HG03280 (cell line): Measurements from ENCODE around the gene EEA1.

Experiments used
- ATAC-seq: cut with Tn5 transposase; IDR thresholded peaks from one replicate; pipeline ENCODE4 v1.9.1; 2021; ENCODE audit warnings: mild to moderate bottlenecking, moderate library complexity; ENCODE audit not compliant: unreplicated experiment

EEA1 gene

DNA sequence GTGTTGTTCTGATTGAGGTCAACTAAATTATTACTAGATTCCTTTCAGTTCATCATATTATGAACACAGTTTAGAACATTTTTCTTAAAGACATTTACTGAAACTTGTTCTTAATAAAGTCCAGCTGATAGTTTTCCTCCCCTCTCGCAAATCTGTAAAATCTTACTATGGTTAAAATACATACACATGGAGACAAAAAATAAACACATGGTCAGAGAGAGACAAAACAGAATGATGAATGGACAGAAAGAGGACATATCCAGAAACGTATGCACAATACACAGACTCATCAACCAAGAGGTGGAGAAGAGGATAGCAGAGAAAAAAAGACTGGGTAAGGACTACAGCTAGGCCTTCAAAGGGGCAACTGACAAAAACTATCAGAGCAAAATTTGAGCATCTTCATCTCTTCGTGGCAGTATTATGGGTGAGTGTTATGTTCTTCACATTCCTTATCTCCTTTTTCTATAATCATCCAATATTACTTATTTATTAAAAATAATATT, 38.4 kb downstream of the EEA1 start:
- no peak for ATAC-seq

GRCh38 chr12:92886131-92886530, 43.0 kb downstream of the EEA1 start:
- no peak for ATAC-seq

DNA sequence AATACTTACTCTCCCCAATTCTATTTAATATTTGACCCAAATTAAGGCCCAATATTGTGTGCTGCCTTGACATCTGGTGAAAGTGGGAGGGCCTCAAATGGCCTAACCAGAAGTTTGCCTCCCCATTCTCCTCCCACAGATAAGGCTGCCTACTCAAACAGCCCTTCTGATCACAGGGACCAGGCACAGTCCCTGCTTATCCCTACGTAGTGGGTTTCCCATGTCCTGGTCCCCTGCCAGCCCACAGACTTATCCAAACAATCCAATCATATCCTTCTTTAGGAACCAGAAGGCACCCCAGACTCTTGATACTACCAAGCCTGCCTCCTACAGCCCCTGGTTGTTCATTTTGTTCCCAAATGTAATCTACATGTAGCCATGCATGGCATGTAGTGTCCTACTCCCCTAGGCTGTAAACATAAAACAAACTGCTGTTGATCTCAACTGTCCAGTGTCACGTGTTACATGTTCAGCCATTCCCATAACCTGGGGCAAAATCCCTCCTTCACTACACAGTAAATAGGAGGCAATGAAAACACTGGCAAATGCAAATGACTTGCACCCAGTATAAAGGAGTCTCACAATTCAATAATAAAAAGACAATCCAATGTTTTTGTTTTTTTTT, 49.3 kb downstream of the EEA1 start:
- no peak for ATAC-seq

- ATAC-seq: no peak
Observed at GRCh38 chr12:92877904-92878303, 51.2 kb downstream of the EEA1 start.

DNA sequence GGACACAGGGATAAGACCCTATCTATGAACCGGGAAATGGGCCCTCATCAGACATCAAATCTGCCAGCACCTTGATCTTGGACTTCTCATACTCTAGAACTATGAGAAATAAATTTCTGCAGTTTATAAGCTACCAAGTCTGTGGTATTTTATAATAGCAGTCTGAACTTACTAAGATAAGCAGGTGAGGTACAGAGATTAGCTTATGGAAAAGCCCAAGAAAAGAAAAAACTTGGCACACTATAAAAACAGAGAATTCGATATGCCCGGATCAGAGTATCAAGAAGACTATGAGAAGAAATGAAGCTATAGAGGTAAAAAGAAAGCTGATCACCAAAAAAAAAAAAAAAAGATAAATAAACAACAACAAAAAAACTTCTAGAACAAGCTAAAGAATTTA, 52.6 kb downstream of the EEA1 start:
- no peak for ATAC-seq

DNA sequence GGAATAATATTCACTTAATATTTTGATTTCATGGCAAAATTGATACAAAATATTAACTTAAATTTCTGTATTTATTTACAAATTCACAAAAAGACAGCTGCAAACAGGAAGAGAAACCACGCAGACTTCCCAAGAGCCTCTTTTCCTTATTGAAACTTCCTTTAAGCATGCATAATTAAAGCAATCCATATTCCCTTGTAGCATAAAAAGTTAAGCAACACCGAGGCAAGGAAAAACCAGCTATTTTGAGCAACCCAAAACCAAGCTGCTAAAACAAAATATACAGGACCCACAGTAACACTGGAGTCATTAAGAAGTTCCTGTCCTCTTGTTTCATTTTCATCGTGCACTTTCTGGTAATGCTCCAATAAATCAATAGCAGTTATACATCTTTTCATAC, 58.0 kb downstream of the EEA1 start:
- ATAC-seq: no peak

GRCh38 chr12:92866418-92866817, 62.7 kb downstream of the EEA1 start:
- no peak for ATAC-seq

DNA sequence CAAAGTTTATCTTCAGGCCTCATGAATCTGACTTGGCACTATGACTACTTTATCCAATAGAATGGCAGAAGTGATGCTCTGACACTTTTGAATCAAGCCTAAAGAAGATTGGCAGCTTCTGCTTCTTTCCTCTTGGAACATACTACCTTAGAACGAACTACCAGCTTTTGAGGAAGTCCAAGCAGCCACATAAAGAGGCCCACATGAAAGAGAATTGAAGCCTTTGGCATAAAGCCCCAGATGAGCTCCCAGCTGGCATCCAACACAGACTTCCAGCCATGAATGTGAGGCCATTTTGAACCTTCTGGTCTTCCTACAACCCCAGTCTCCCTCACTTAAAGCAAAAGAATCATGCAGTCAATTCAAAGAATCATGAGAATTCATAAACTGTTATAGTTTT, 65.8 kb downstream of the EEA1 start:
- no peak for ATAC-seq

DNA sequence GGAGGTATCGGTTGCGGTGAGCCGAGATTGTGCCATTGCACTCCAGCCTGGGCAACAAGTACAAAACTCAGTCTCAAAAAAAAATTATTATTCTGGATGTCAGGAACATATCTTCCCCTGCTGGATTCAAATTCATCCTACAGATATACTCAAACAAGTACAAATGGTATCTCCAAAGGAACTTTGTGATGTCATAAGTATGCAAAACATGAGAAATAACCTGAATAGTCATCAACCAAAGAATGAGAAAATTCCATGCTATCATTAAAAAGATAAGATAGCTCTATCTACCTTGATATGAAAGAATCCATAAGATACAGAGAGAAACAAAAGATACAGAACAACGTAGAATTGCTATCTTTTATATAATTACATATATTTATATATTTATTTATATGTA, 67.7 kb downstream of the EEA1 start:
- no peak for ATAC-seq

DNA sequence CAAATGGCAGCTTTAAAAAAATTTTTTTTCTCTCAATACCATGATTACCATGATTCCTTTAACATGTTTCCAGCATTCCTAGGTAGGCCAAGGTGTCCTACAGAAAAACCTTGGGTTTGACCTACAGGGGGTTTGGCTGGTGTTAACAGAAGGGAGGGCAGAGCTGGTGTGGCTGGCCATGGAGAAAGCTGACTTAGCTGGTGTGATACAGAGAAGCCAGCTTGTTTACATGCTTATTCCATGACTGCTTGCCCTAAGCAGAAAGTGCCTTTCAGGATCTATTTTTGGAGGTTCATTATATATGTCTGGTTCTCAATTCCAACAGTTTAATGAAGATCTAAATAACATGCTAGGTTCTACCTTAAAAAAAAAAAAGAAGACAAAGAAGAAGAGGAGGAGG, 68.6 kb downstream of the EEA1 start:
- ATAC-seq: no peak

GRCh38 chr12:92859650-92860386, 69.3 kb downstream of the EEA1 start:
- ATAC-seq: no peak

DNA sequence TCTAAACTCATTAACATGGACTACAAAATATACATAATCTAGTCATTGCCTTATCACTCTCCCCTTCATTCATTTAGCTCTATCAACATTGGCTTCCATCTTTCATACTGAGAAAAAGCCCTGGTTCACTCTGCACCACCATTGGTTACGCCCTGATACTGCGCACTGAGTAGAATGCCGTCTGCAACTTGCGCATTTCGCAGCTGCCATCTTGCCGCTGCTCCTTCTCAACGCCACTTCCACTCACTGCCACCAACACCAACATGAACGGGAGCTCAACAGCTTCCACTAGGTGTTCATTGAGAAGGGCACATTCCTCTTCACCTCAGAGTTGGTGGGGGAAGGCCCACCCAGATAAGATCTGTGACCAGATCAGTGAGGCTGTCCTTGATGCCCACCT, 71.3 kb downstream of the EEA1 start:
- ATAC-seq: no peak

DNA sequence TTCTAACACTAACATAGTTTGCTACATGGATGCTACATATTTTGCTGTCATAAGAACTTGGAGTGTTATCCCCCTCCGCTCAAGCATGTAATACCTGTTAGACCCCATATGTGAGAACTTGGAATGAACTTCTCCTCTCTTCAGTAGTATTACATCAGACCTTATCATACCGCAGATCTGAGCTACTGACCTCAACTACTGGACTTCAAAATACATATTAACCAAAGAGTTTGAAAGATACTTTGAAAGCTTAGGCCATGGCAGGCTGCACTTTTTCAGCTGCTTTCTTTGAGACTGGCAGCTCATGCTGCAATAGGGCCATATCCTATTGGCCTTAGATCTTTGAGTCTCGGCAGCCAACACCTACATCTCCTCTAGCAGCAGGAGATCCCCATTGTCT, 74.8 kb downstream of the EEA1 start:
- no peak for ATAC-seq

GRCh38 chr12:92848740-92849139, 80.4 kb downstream of the EEA1 start:
- ATAC-seq: no peak

DNA sequence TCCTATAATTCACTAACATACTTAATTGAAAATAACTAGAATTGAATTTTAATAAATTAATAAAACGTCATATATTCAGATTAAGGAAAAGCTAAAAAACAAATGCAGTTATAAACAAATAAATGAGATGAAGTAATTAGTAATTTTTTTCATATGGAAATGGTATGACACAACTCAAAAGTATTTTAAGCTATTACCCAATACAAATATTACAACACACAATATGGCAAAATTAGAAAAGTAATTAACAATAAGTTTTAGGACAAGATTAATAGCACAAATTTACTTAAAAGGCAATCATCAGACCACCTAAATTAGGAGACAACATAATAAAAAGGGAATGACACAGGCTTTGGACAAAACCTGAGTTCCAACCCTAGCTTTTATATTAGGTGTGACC, 81.7 kb downstream of the EEA1 start:
- ATAC-seq: no peak

- ATAC-seq: no peak
Observed at GRCh38 chr12:92845329-92845728, 83.8 kb downstream of the EEA1 start.

- ATAC-seq: no peak
Observed at GRCh38 chr12:92844151-92844763, 84.8 kb downstream of the EEA1 start.

- ATAC-seq: no peak
Observed at GRCh38 chr12:92829686-92830282, 99.3 kb downstream of the EEA1 start.

DNA sequence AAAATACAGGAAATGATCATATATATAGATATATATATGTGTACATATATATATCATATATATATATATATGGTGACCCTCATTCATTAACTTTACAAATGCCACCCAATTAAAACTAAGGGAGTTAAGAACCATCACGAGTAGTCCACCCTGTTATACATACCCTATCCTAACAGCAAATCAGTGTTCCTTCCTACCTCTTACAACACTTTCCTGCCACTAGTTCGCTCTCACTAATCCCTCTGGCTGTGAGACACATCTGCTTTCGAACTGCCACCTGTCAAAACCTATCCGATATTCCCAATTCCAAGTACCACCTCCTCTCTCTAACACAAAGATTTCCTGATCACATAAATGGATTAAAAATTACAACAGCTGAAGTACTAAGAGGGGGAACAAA, 100.5 kb downstream of the EEA1 start:
- no peak for ATAC-seq

GRCh38 chr12:92827836-92828431, 101.2 kb downstream of the EEA1 start:
- no peak for ATAC-seq

GRCh38 chr12:92821142-92821541, 108.0 kb downstream of the EEA1 start:
- ATAC-seq: no peak
